ENCODE measurements around the gene USP6.
"Not testable (repeated sequence)": the region's sequence is repeated elsewhere in the genome, so short reads cannot be mapped to it uniquely, and the experiment has no call there.

USP6 gene

DNA sequence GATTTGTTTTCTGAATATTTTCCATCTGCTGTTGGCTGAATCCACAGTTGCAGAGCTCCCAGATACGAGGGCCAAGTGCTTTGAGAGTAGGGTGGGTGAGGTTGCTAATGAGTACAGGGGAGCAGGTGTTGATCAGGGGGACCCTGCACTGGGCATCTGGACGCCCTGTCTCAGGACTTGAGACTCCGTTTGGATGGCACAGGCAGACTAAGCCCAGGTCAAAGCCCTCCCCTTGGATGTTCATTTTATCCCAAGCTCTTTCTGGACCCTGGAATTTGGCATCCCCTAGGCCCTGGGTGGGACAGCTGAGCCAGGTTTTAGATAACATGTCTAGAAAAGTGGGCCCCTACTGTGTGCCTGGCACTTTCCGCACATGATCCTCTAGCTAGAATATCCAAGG is 12.1 kb downstream of the USP6 start:
- Histone ChIP-seq H3K27ac (no peak overlapping the region), H2AFZ (no peak overlapping the region), H3K9me3 (ENCODE audit: control insufficient read depth, low read length) (no peaks in the 10 kb centered on the region), H3K4me3 (ENCODE audit: low read depth, low read length) (no peak overlapping the region), H3K9ac (no peak overlapping the region), H3K4me1 (no peaks in the 10 kb centered on the region), H3K79me2 (no peaks in the 10 kb centered on the region), H3K36me3 (ENCODE audit: control insufficient read depth, insufficient read depth, low read length) (no peaks in the 10 kb centered on the region), H3K4me2 (ENCODE audit: low read length) (no peak overlapping the region), H3K27me3 (ENCODE audit: control insufficient read depth, insufficient read depth, low read length) (no peaks in the 10 kb centered on the region)
- TF ChIP-seq, protein P1, sequence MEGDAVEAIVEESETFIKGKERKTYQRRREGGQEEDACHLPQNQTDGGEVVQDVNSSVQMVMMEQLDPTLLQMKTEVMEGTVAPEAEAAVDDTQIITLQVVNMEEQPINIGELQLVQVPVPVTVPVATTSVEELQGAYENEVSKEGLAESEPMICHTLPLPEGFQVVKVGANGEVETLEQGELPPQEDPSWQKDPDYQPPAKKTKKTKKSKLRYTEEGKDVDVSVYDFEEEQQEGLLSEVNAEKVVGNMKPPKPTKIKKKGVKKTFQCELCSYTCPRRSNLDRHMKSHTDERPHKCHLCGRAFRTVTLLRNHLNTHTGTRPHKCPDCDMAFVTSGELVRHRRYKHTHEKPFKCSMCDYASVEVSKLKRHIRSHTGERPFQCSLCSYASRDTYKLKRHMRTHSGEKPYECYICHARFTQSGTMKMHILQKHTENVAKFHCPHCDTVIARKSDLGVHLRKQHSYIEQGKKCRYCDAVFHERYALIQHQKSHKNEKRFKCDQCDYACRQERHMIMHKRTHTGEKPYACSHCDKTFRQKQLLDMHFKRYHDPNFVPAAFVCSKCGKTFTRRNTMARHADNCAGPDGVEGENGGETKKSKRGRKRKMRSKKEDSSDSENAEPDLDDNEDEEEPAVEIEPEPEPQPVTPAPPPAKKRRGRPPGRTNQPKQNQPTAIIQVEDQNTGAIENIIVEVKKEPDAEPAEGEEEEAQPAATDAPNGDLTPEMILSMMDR (IDR thresholded peaks at IDR 0.05), result no peak

DNA sequence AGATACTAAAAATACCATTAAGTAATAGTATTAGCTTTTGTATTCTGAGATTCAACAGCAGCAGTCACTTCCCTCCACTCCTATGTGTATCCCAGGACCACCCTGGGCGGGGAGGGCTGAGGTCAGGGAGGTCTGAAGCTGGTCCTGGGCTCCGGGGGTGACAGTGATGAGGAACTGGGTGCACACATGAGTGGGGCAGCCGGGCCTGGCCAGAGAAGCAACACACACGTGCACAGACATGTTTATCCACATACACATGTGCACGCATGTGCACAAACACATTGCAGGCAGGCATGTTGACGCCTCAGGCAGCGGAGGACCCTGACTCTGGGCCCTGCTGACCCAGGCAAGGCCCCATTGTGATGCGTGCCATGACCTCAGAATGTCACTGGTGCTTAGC is 12.6 kb downstream of the USP6 start:
- H3K4me2 ChIP-seq (ENCODE audit: low read length); H3K4me3 ChIP-seq (ENCODE audit: low read depth, low read length); H3K27me3 ChIP-seq (ENCODE audit: control insufficient read depth, insufficient read depth, low read length); H3K27ac ChIP-seq; H2AFZ ChIP-seq; H3K79me2 ChIP-seq; H3K9ac ChIP-seq; H3K9me3 ChIP-seq (ENCODE audit: control insufficient read depth, low read length); H3K4me1 ChIP-seq; H3K36me3 ChIP-seq (ENCODE audit: control insufficient read depth, insufficient read depth, low read length): not testable (repeated sequence)

DNA sequence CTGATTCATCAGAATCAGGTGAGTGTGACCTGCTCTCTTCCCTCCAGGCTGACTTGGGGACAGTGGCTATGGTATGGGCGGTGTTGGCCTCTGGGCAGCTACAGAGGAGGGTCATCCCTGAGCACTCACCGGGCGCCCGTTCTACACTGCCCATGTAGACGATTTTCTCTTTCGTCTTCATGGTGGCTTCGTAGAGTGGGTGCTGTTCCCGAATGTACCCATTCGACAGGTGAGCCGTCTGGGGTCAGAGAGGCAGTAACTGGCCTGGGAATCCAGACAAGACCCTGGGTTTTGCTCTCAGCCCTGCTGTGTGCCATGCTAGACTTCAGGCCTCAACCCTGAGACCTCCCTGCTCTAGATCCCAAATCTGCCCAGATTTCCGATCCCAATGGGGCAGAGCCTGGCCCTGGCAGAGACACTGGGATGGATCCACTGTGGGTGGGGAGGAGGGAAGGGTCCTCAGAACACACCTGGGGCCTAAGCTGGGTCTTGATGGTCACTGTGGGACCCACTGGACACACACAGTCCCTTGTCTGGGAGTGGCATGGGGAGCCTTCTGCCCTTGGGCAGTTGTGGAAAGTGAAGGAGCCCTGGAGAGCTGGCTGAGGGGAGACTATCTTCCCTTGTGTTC is 13.2 kb downstream of the USP6 start:
- Histone ChIP-seq H3K27me3 (ENCODE audit: control insufficient read depth, insufficient read depth, low read length) (no peaks in the 10 kb centered on the region), H2AFZ (no peak overlapping the region), H3K4me1 (no peaks in the 10 kb centered on the region), H3K9ac (no peak overlapping the region), H3K4me2 (ENCODE audit: low read length) (no peak overlapping the region), H3K79me2 (no peaks in the 10 kb centered on the region), H3K4me3 (ENCODE audit: low read depth, low read length) (no peak overlapping the region), H3K9me3 (ENCODE audit: control insufficient read depth, low read length) (no peaks in the 10 kb centered on the region), H3K27ac (no peak overlapping the region), H3K36me3 (ENCODE audit: control insufficient read depth, insufficient read depth, low read length) (no peaks in the 10 kb centered on the region)
- TF ChIP-seq, protein P1 (IDR thresholded peaks at IDR 0.05), result no peak

DNA sequence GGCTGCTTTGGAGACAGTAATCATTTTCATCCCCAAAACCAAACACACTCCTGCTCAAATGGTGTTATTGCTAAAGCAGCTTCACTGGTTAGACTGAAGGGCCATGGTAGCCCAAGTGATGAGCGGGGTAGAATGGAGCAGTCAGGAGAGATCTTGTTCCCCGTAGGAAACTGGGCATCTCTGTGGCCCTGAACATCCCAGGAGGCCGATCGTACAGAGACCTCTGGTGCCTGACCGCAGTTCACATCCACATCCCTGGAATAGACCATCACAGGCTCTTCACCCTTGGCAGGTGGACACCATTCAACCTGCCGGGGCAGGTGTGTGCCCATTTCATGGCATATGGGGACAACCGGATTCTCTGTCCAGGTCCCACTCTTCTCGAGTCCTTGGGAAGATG is 13.9 kb downstream of the USP6 start:
- H3K4me1 ChIP-seq; H2AFZ ChIP-seq; H3K27me3 ChIP-seq (ENCODE audit: control insufficient read depth, insufficient read depth, low read length); H3K9ac ChIP-seq; H3K4me3 ChIP-seq (ENCODE audit: low read depth, low read length); H3K4me2 ChIP-seq (ENCODE audit: low read length); H3K36me3 ChIP-seq (ENCODE audit: control insufficient read depth, insufficient read depth, low read length); H3K9me3 ChIP-seq (ENCODE audit: control insufficient read depth, low read length); H3K27ac ChIP-seq; H3K79me2 ChIP-seq: not testable (repeated sequence)

DNA sequence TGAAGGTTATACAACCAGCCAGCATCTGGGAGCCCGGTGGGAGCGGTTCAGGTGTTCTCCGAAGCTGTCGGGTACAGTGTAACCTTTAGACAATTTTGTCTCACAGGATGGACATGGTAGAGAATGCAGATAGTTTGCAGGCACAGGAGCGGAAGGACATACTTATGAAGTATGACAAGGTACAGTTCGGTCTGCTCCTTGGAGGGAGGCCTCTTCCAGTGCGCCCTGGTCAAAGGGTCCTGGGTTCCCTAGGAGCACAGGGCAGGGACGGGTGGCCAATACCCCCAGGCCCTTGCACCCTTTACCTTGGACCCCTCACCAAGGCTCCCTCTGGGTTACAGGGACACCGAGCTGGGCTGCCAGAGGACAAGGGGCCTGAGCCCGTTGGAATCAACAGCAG is 14.4 kb downstream of the USP6 start:
- not testable (repeated sequence) for H3K79me2 ChIP-seq; H3K9me3 ChIP-seq (ENCODE audit: control insufficient read depth, low read length); H3K36me3 ChIP-seq (ENCODE audit: control insufficient read depth, insufficient read depth, low read length); H3K4me2 ChIP-seq (ENCODE audit: low read length); H3K9ac ChIP-seq; H3K4me3 ChIP-seq (ENCODE audit: low read depth, low read length); H3K27me3 ChIP-seq (ENCODE audit: control insufficient read depth, insufficient read depth, low read length); H3K27ac ChIP-seq; H2AFZ ChIP-seq; H3K4me1 ChIP-seq

DNA sequence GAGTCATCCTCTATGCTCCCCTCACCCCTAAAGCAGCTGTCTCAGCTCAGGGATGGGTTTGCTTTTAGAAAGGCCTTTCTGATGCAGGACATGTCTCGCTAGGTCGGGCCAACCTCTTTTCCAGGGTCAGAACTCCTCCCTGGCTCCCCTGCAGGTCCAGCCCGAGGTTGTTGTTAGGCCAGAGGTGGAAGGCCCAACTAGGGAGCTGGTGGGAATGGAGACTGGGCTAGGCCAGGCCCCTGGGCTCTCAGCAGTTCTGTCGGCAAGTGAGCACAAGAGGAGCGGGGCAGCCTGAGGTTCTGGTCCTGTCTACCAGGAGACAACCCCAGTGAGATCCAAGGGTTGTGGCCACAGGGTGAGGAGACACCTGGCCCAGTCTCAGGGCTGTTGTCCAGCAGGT is 14.9 kb downstream of the USP6 start:
- H3K79me2 ChIP-seq; H3K27ac ChIP-seq; H2AFZ ChIP-seq; H3K4me2 ChIP-seq (ENCODE audit: low read length); H3K4me3 ChIP-seq (ENCODE audit: low read depth, low read length); H3K4me1 ChIP-seq; H3K9me3 ChIP-seq (ENCODE audit: control insufficient read depth, low read length); H3K27me3 ChIP-seq (ENCODE audit: control insufficient read depth, insufficient read depth, low read length); H3K9ac ChIP-seq; H3K36me3 ChIP-seq (ENCODE audit: control insufficient read depth, insufficient read depth, low read length): not testable (repeated sequence)

DNA sequence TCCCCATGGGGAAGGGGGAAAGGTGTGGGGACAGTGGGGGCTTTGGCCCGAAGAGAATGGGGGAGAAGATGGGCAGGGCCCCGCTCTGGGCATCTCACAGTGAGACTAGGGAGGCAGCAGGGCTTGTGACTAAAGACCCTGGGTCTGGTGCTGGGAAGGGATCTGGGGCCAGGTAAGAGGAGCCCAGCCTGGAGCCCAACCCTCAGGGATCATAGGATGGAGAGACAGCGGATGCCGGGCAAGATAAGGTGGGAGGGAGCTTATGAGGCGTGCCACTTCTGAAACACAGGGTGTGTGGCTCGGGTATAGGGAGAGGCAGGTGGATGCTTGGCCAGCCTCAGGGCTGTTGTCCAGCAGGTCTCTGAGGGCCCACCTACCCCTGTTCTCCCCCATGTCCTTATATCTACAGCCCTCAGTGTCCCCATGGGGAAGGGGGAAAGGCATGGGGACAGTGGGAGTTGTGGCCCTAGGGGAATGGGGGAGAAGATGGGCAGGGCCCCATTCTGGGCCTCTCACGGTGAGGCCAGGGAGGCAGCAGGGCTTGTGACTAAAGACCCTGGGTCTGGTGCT is 15.4 kb downstream of the USP6 start:
- Histone ChIP-seq H3K4me1 (no peaks in the 10 kb centered on the region), H3K4me2 (ENCODE audit: low read length) (no peak overlapping the region), H3K27me3 (ENCODE audit: control insufficient read depth, insufficient read depth, low read length) (no peaks in the 10 kb centered on the region), H3K4me3 (ENCODE audit: low read depth, low read length) (no peak overlapping the region), H3K9ac (no peak overlapping the region), H3K9me3 (ENCODE audit: control insufficient read depth, low read length) (no peaks in the 10 kb centered on the region), H3K79me2 (no peaks in the 10 kb centered on the region), H3K36me3 (ENCODE audit: control insufficient read depth, insufficient read depth, low read length) (no peaks in the 10 kb centered on the region), H2AFZ (no peak overlapping the region), H3K27ac (no peak overlapping the region)
- TF ChIP-seq, protein P1 (IDR thresholded peaks at IDR 0.05), result no peak

DNA sequence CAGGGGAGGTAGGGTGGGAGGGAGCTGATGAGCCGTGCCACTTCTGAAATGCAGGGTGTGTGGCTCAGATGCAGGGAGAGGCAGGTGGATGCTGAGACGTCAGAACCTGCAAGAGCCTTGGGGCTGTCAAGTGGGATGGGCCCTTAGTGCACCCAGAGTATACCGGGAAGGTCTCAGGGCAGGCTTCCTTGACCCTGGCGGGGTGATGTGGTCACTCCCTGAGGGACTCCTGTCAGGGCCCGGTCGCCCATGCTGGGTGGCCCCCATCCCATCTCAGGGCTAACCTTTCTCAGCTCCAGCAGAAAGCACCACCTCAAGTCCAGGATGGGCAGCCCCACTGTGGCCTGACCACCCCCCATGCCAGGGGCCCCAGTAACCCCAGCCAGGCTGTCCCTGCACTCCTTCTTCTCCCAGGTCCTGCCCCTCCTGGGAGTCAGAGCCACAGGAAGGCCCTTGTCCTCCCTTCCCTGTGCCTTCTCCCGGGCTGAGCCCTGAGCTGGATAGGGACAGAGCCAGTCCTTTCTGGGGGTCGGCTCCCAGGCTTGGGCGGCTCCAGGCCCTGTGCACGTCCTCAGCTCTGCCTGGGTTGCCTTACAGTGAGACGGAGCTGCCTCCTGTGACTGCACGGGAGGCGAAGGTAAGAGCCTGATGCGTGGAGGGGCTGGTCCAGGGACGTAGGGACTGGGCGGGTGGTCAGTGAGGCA is 16.1 kb downstream of the USP6 start:
- H3K27ac ChIP-seq; H2AFZ ChIP-seq; H3K4me2 ChIP-seq (ENCODE audit: low read length); H3K27me3 ChIP-seq (ENCODE audit: control insufficient read depth, insufficient read depth, low read length); H3K36me3 ChIP-seq (ENCODE audit: control insufficient read depth, insufficient read depth, low read length); H3K79me2 ChIP-seq; H3K4me3 ChIP-seq (ENCODE audit: low read depth, low read length); H3K9me3 ChIP-seq (ENCODE audit: control insufficient read depth, low read length); H3K9ac ChIP-seq; H3K4me1 ChIP-seq: not testable (repeated sequence)

Measured in parathyroid adenoma (tissue), 2 donors.